Peyer's patch (tissue), 4 donors: Measurements from ENCODE around the gene ETV6. TPM values are rescaled to one million over a fixed set of nuclear protein-coding genes. Genes with fewer than 3 reads are reported as not detected.
A peak's percentile ranks its signal among the peaks of the same experiment; 100 is the strongest.

ENCODE experiments used
- DNase-seq, 3 donors: peaks; one replicate each; pipeline ENCODE4 v3.0.0-alpha.2; 2017 to 2019
- H3K27ac ChIP-seq, 4 donors: fragments of 200-600 bp; sonication (generic); one replicate each; pipeline ENCODE4 v1.5.1; 2016 to 2019
- H3K27me3 ChIP-seq, 2 donors: fragments of 200-600 bp; sonication (generic); one replicate each; pipeline ENCODE4 v1.5.1; 2019
- H3K36me3 ChIP-seq, 3 donors: fragments of 200-600 bp; sonication (generic); one replicate each; pipeline ENCODE4 v1.5.1; 2016 to 2019
- H3K4me1 ChIP-seq, 4 donors: fragments of 200-600 bp; sonication (generic); one replicate each; pipeline ENCODE4 v1.5.1; 2016 to 2019
- H3K4me3 ChIP-seq, 4 donors: fragments of 200-600 bp; sonication (generic); 1 replicate in 3 of 4; 2 replicates in 1 of 4; pipeline ENCODE4 v1.5.1; 2016 to 2019; ENCODE audit warnings: mild to moderate bottlenecking in 1 of 4
- H3K9me3 ChIP-seq, 4 donors: fragments of 200-600 bp; sonication (generic); one replicate each; pipeline ENCODE4 v1.5.1; 2016 to 2019; ENCODE audit warnings: mild to moderate bottlenecking in 1 of 4
- CTCF ChIP-seq, 6 experiments: fragments of 450-650 bp in 4 of 6; fragments of 200-600 bp in 2 of 6; sonication (generic) in 1 of 6; IDR thresholded peaks; one replicate each; pipeline ENCODE4 v1.5.1; 2017 to 2019; ENCODE audit warnings: antibody characterized with exemption in 6 of 6, mild to moderate bottlenecking in 3 of 6, moderate library complexity in 1 of 6
- POLR2A ChIP-seq, 2 donors: fragments of 450-650 bp; IDR thresholded peaks; one replicate each; pipeline ENCODE4 v1.5.1; 2017; ENCODE audit warnings: antibody characterized with exemption in 2 of 2, mild to moderate bottlenecking in 2 of 2, moderate library complexity in 2 of 2
- total RNA-seq, 4 donors: library from RNA; depleted of rRNA; stranded (reverse); fragments of >200 nt; gene quantifications; one replicate each; pipeline ENCODE4 v1.1.0, GENCODE V29; 2016

The ETV6 gene
- total RNA-seq, 4 donors from 2014 or later, result 35.4 to 49.5 (median 42.2) TPM

GRCh38 chr12:11731042-11731357 is 81.5 kb downstream of the ETV6 start:
- Histone ChIP-seq H3K36me3 (no peaks in the 10 kb centered on the region), H3K27ac (peak overlapping the region; percentile 64 to 82 (median 77)), H3K4me1 (peaks cover 8 to 56% (median 48%) of the 10 kb centered on the region in 4 donors), H3K4me3 (no peak overlapping the region), H3K9me3 (no peaks in the 10 kb centered on the region), H3K27me3 (no peaks in the 10 kb centered on the region)
- DNase-seq, result no peak
- TF ChIP-seq CTCF (IDR thresholded peaks at IDR 0.05) (no peak), POLR2A (IDR thresholded peaks at IDR 0.05) (no peak)

GRCh38 chr12:11731455-11731854 is 82.0 kb downstream of the ETV6 start:
- H3K27ac ChIP-seq, result peak overlapping the region; percentile 64 to 82 (median 77)
- H3K27me3 ChIP-seq, result no peaks in the 10 kb centered on the region
- no peaks in the 10 kb centered on the region for H3K9me3 ChIP-seq
- H3K4me1 ChIP-seq, result peaks cover 8 to 55% (median 48%) of the 10 kb centered on the region in 4 donors
- no peak for DNase-seq
- H3K4me3 ChIP-seq, result no peak overlapping the region
- TF ChIP-seq POLR2A (IDR thresholded peaks at IDR 0.05), result no peak
- TF ChIP-seq CTCF (IDR thresholded peaks at IDR 0.05), result no peak
- no peaks in the 10 kb centered on the region for H3K36me3 ChIP-seq

GRCh38 chr12:11732023-11732422 is 82.5 kb downstream of the ETV6 start:
- no peaks in the 10 kb centered on the region for H3K36me3 ChIP-seq
- no peaks in the 10 kb centered on the region for H3K9me3 ChIP-seq
- peaks cover 8 to 50% (median 44%) of the 10 kb centered on the region in 4 donors for H3K4me1 ChIP-seq
- H3K4me3 ChIP-seq, result no peak overlapping the region
- no peaks in the 10 kb centered on the region for H3K27me3 ChIP-seq
- no peak for DNase-seq
- TF ChIP-seq CTCF (IDR thresholded peaks at IDR 0.05) (no peak), POLR2A (IDR thresholded peaks at IDR 0.05) (no peak)
- H3K27ac ChIP-seq, result peak overlapping the region; percentile 50 to 77 (median 70)

GRCh38 chr12:11732715-11733114 is 83.2 kb downstream of the ETV6 start:
- no peaks in the 10 kb centered on the region for H3K9me3 ChIP-seq
- TF ChIP-seq POLR2A (IDR thresholded peaks at IDR 0.05), result no peak
- no peak for TF ChIP-seq CTCF (IDR thresholded peaks at IDR 0.05)
- H3K4me3 ChIP-seq, result no peak overlapping the region
- peak overlapping the region in 2 of 4 donors; percentile 64 to 77 for H3K27ac ChIP-seq
- DNase-seq, result no peak
- H3K4me1 ChIP-seq, result peaks cover 8 to 45% (median 37%) of the 10 kb centered on the region in 4 donors
- H3K27me3 ChIP-seq, result no peaks in the 10 kb centered on the region
- H3K36me3 ChIP-seq, result no peaks in the 10 kb centered on the region

GRCh38 chr12:11734580-11735180 is 85.2 kb downstream of the ETV6 start:
- no peak for DNase-seq
- H3K27ac ChIP-seq, result no peak overlapping the region
- peaks cover 4 to 26% (median 20%) of the 10 kb centered on the region in 4 donors for H3K4me1 ChIP-seq
- TF ChIP-seq POLR2A (IDR thresholded peaks at IDR 0.05) (no peak), CTCF (IDR thresholded peaks at IDR 0.05) (no peak)
- no peak overlapping the region for H3K4me3 ChIP-seq
- no peaks in the 10 kb centered on the region for H3K36me3 ChIP-seq
- no peaks in the 10 kb centered on the region for H3K9me3 ChIP-seq
- H3K27me3 ChIP-seq, result no peaks in the 10 kb centered on the region

GRCh38 chr12:11738450-11738849 is 89.0 kb downstream of the ETV6 start:
- TF ChIP-seq POLR2A (IDR thresholded peaks at IDR 0.05) (no peak), CTCF (IDR thresholded peaks at IDR 0.05) (no peak)
- Histone ChIP-seq H3K36me3 (no peaks in the 10 kb centered on the region), H3K4me3 (no peak overlapping the region), H3K9me3 (no peaks in the 10 kb centered on the region), H3K4me1 (peaks cover 0 to 5% (median 0%) of the 10 kb centered on the region in 4 donors), H3K27me3 (no peaks in the 10 kb centered on the region), H3K27ac (no peak overlapping the region)
- DNase-seq, result no peak
